C4-2B (cell line): ENCODE data around the gene SDK2.

Experiments used
- CTCF ChIP-seq: fragments of 450-650 bp; conservative IDR thresholded peaks from 2 replicates; pipeline ENCODE4 v1.5.1; 2017; ENCODE audit warnings: mild to moderate bottlenecking
- ZFX ChIP-seq: fragments of 450-650 bp; IDR thresholded peaks from 2 replicates; pipeline ENCODE4 v1.6.1; 2017

DNA sequence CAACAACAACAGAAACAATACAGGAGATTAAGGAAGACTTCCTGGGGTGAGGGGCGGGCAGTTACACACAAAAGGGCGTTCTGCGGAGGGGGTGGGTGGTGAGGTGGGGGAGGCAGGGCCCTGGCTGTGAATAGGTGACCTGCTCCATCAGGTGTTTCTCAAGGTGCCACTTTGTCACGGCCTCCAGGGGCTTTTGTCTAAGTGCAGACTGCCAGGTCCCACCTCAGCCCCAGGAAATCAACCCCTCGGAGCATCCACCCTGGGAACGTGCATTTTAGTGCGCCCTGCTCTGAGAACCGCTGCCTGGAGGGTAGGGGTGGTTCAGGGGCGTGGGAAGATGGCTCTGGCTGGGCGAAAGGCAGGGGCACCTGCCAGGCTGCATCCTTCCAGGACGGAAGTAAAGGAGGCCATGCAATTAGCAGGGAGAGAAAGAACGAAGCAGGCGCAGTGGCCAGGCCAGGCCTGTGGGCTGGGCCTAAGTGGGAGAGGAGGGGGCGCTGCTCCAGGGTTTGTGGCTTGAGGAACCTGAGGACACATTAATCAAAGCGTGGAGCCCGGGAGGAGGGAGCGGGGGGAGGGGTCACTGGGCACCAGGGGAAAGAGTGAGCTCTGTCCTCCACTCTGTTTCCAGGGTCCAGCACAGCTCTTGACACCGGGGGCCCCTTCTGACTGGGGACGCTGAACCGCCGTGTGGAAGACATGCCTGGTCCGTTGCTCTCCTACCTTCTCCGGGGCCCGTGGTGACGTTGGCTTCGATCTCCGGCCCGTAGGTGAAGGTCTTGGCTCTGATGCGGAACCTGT lies 283.1 kb downstream of the SDK2 start:
- TF ChIP-seq CTCF, result no peak
- TF ChIP-seq ZFX, result no peak
